ENCODE results near the gene HORMAD1.
"Not testable (repeated sequence)": the region's sequence is repeated elsewhere in the genome, so short reads cannot be mapped to it uniquely, and the experiment has no call there.

The HORMAD1 gene

GRCh38 chr1:150696995-150697927 lies 23.4 kb downstream of the HORMAD1 start, which contains the start of gene GOLPH3L:
Gene GOLPH3L, minus strand, starts transcription at chr1:150697154. Its CDS starts 2,316 bp downstream, at chr1:150694838.
- DNase-seq: peak; percentile 90

DNA sequence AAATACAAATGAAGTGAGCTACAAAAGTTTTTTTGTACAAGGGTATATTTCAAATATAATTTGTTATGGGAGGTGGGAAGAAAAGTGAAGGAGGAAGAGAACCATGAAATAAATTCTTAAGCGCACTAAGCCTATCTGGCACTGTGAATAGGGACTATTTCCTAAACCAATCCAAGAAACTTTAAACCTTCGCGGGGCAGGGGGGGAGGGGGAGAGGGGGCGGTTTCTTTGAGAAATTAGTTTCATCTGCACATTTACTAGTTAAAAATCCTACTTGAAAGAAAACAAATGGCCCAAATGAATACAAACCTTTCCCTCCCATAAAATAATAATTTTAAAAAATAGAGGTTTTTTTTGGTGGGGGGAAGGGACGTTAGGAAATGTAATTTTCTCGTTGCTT lies 24.1 kb downstream of the HORMAD1 start:
- no peak for DNase-seq

DNA sequence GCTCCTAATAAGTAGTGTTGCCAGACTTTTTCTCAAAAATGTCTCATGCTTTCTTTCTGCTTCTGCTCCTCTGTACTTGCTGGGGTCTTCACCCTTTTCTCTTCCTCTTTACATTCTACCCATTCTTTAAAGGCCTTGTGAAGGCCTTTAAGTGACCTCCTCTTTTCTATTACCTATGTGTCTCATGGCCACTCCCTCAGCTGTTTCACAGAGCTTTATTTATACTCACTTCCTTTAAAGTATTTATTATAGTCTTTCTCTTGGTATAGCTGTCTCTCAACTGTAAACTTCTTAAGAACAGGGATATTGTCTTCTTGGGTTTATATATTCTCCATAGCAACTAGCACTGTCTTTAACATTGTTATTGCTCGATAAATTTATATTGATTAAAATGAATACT lies 24.5 kb downstream of the HORMAD1 start:
- no peak for DNase-seq

DNA sequence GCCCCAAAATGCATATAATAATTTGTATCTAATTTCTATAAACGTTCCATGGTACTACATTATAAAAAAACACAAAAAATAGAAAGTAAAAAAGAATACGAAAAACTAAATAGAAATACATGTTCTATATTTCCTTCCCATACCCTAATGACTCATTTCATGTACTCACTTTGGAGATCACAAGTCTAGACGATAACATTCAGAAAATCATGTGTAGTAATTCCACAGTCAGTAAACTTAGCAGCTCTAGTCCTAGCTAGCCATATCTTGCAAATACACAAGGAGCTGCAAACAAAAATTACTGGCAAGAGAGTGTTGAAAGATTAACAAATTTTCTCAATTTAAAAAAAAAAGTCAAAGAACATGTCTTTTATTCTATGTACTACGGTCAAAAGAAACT lies 25.1 kb downstream of the HORMAD1 start:
- no peak for DNase-seq

GRCh38 chr1:150692720-150693119 lies 28.0 kb downstream of the HORMAD1 start:
- DNase-seq: no peak

GRCh38 chr1:150688763-150689162 lies 31.9 kb downstream of the HORMAD1 start:
- no peak for DNase-seq

DNA sequence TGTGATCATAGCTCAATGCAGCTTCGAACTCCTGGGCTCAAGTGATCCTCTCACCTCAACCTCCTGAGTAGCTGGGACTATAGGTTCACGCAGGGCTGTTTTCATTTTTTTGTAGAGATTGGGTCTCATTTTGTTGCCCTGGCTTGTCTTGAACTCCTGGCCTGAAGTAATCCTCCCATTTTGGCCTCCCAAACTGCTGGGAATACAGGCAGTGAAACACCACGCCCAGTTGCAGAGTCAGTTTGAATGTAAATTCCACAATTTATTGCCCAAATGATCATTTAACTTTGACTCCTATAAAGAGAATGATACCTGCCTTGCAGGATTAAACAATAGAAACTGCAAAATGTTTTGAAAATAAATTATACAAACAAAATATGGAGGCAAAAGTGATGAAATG lies 34.4 kb downstream of the HORMAD1 start:
- DNase-seq: no peak

DNA sequence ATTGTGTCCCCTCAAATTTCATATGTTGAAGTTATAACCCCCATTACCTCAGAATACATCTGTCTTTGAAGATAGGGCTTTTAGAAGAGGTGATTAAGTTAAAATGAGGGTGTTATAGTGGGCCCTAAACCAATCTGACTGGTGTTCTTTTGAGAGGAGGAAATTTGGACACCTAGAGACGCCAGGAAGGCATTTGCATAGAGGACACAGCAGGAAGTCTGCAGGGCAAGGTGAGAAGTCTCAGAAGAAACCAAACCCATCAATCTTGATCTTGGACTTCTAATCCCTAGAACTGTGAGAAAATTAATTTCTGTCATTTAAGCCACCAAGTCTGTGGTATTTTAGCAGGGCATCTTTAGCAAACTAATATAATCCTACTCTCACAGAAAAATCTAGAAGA lies 36.8 kb downstream of the HORMAD1 start:
- DNase-seq: no peak

DNA sequence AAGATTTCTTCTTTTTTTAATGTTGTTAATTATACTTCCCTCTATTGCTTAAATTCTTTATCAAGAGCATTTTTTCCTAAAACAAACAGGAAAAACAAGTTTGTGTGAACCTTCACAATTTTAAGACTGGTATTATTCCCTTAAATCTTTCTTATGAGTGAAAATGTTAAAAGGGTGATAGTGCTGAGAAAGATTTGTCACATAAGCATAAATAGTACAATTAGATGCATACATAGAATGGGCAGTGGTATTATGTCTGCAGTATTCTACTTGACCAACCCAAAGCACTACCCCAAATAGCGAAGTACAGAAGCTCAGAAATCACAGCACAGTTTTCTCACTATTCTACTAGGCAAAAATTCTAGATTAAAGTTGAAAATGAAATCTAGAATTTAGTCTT lies 41.7 kb downstream of the HORMAD1 start:
- DNase-seq: no peak

DNA sequence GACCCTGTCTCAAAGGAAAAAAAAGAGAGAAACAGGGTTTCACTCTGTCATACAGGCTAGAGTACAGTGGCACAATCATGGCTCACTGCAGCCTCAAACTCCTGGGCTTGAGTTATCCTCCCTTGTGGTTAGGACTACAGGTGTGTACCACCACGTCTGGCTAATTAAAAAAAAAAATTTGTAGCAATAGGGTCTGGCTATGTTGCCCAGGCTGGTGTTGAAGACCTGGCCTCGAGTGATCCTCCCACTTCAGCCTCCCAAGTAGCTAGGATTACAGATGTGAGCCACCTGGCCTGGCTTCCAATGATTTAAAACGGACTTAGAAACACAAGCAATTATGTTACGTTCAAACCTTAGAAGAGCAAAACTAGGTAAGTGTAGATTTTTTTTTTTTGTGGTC lies 45.8 kb downstream of the HORMAD1 start:
- no peak for DNase-seq

DNA sequence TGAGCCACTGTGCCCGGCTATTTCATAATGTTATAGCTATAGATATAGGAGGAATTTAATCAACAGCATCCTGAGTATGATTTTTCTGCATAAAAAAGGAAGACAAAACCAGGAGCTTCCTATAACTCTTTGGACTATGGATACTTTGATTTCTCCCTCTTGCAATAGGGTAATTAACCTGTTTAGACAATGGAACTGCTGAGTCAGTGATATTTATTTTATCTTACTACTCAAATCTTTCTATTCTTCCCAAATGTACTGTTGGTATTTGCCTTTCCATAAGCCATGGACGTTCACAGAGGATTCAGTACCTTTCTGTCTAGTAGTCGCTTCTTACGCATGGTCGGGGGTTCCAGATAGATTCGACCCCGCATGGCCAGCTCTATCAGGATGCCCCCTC lies 57.4 kb downstream of the HORMAD1 start:
- DNase-seq: no peak

GRCh38 chr1:150662811-150663210 lies 57.9 kb downstream of the HORMAD1 start:
- no peak for DNase-seq

DNA sequence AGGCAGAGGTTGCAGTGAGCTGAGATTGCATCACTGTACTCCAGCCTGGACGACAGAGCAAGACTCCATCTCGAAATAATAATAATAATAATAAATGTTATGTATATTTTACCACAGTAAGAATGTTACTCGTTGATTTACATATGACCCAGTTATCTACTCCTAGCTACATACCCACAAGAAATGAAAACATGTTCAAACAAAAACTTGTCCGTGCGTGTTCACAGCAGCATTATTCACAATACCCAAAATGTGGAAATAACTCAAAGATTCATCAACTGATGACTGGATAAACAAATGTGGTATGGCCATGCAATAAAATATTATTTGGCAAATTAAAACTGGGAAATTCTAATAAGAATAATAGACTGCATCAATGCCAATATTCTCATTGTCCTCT lies 59.5 kb downstream of the HORMAD1 start:
- no peak for DNase-seq

GRCh38 chr1:150660584-150660983 lies 60.1 kb downstream of the HORMAD1 start:
- DNase-seq: no peak

DNA sequence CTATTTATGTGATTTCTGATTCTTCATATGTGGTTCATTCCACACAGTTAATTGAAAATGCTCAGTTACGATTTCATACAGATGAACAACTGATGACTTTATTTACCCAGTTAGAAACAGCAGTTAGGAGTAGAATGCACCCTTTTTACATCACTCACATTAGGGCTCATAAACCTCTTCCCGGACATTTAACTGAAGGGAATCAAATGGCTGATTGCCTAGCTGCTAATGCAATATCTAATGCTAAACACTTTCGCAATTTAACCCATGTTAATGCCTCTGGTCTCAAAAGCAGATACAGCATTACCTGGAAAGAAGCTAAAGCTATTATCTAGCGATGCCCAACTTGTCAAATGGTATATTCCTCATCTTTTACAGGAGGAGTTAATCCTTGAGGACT lies 63.6 kb downstream of the HORMAD1 start:
- DNase-seq: not testable (repeated sequence)

GRCh38 chr1:150654635-150655034 lies 66.1 kb downstream of the HORMAD1 start:
- not testable (repeated sequence) for DNase-seq

DNA sequence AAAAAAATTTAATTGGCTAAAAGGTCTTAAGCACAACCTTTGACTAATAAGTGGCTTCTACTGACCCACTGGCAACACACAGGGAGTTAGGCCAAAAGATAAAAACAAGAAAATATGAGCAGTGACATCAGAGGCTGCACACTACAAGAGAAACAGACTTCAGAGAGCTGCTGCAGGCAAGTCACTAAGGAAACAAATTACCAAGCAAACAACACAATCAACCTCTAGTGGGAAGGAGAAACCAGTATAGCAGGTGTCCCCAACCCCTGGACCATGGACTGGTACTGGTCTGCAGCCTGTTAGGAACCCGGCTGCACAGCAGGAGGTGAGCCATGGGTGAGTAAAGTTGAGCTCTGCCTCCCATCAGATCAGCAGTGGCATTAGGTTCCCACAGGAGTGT lies 70.5 kb downstream of the HORMAD1 start:
- no peak for DNase-seq

DNA sequence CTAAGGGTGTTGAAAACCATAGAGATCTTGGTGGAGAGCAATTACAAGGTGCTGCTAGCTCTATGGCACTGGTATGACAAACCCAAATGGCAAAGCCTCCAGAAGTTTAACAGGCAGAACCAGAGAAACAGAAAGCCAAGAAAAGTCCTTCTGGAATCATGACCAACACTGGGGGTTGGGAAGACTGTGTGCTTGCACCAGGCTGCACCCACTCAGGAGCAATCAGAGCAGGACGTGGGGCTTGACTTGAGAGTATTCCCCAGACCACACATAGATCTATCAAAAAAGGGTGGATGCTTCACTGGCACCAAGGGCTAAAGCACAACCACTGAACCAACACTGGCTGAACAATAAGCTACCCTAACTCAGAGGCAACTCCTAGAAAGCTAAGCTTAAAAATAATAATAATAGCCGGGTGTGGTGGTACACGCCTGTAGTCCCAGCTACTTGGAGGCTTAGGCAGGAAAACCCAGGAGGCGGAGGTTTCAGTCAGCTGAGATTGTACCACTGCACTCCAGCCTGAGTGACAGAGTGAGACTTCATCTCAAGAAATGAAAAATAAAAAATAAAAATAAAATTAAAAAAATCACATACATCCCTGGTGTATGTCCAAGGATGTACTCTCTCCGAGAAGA lies 71.1 kb downstream of the HORMAD1 start:
- no peak for DNase-seq

Data from activated naive CD4-positive, alpha-beta T cell treated with Interleukin-2 at 50 U/mL for 16 hours (primary cell).